HFF-Myc (cell line): Measurements from ENCODE around the gene CACNA1S.

ENCODE experiments used
- DNase-seq: peaks from one replicate; pipeline ENCODE4 v3.0.0-alpha.2; 2011; ENCODE audit warnings: low read depth; ENCODE audit errors: extremely low read depth
- H3K4me3 ChIP-seq: replicated peaks from 2 replicates; pipeline ENCODE4 v1.5.1; 2011; ENCODE audit warnings: low read depth, mild to moderate bottlenecking, control low read depth, low read length
- TF ChIP-seq, protein P1 (sequence below): IDR thresholded peaks from 2 replicates; pipeline ENCODE4 v1.5.1; 2012; ENCODE audit warnings: mild to moderate bottlenecking, low read depth, low read length, control low read depth; ENCODE audit errors: missing control alignments

The CACNA1S gene

DNA sequence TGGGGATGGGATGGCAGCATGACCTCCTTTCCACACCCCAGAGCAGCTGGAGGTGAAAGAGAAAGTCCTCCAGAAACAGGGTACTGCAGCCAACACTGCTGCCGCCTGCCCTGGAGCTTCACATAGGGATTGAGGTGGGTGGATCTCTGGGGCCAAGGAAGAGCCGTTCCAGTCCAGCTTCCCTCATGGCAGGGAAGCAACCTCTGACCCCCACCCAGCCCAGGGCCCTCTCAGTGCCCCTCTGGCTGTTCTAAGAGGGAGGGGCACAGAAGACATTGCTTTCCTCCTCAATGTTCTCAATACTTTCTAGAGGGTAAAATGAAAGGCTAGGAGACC lies 94.4 kb downstream of the CACNA1S start:
- no peak overlapping the region for H3K4me3 ChIP-seq
- DNase-seq: no peak
- TF ChIP-seq, protein P1, sequence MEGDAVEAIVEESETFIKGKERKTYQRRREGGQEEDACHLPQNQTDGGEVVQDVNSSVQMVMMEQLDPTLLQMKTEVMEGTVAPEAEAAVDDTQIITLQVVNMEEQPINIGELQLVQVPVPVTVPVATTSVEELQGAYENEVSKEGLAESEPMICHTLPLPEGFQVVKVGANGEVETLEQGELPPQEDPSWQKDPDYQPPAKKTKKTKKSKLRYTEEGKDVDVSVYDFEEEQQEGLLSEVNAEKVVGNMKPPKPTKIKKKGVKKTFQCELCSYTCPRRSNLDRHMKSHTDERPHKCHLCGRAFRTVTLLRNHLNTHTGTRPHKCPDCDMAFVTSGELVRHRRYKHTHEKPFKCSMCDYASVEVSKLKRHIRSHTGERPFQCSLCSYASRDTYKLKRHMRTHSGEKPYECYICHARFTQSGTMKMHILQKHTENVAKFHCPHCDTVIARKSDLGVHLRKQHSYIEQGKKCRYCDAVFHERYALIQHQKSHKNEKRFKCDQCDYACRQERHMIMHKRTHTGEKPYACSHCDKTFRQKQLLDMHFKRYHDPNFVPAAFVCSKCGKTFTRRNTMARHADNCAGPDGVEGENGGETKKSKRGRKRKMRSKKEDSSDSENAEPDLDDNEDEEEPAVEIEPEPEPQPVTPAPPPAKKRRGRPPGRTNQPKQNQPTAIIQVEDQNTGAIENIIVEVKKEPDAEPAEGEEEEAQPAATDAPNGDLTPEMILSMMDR: no peak

DNA sequence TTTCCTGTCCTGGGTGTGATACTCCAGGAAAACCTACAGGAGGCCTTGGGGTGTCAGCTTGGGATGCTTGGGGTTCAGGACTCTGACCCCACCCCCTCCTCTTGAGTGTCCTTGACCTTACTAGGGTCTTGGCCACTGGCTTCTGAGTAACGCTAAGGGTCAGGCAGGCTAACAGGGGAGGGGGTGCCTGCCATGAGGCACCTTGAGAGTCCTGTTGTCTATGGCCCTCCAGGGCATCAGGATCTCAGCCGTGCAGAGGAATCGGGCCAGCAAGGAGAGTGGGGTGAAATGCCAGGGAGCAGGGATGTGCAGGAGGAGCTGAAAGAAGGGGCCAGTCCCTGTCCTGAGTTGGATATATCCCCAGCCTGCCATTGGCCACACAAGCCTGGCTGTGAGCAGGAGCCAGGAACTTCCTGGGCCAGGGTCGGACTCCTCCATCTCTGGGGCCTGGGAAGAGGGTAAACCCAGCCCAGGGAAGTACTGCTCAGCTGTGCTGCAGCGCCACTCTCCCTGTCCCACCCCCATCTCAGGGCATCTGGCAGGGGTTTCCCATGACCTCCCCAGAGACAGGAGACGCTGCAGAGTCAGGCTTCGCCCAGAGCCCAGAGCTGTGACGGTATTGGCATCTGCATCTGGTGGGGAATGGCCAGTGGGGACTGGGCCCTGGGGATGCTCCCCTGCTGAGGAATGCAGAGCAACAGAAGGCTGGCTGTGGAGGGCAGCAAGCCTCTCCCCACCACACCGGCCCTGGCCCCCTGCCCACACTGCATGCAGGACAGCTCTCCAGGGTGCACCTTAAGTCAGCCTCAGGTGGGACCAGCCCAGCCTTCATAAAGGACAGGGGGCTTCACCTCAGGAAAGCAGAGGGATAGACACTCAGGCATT lies 95.0 kb downstream of the CACNA1S start:
- DNase-seq: no peak
- no peak overlapping the region for H3K4me3 ChIP-seq

DNA sequence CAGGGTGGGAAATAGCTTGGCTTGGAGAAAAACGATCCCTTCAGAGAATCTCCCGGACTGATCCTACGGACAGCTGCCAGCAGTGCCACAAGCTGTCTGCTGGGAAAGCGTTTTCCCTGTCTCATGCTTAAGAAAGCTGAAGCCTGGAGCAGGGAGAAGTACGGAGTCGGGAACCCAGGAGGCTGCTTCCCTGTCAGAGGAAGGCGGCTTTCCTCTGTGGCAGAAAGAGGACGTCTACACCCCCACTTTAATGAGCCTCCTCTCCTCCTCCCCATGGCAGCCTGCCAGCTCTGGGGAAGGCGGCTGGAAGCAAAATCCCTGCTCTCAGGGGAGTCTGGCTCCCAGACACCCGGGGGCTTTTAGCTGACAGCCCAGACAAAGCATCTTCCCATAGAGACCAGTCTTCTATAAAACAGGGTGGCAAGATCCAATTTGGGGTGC lies 96.0 kb downstream of the CACNA1S start:
- TF ChIP-seq, protein P1: no peak
- H3K4me3 ChIP-seq: no peak overlapping the region
- no peak for DNase-seq

More for the DNA sequence above, 95.0 kb downstream of the CACNA1S start:
- TF ChIP-seq, protein P1: no peak

DNA sequence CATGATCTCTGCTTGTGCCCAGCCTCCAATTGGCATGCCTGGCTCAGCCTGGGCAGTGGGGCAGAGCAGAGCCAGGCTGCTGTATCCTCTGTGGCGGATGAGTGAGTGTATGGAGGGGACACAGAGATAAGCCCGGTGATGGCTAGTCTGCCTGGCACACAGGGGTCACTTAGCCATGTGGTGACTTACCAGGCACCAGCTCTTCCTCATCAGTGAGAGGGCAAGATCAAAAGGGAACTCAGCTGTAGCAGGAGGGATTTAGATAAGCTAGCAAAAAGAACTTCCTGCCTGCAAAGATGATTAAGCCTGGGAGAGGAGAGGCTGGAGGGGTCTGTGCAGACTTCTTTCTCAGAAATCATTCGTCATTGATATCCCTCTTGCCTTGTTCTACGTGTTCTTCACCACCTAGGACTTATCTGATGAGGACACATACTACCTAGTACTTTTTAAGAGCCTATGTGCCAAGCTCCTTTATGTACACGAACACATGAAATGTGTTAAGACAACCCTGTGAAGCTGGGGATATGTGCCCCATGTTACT lies 96.6 kb downstream of the CACNA1S start:
- TF ChIP-seq, protein P1: no peak
- H3K4me3 ChIP-seq: no peak overlapping the region
- DNase-seq: no peak

DNA sequence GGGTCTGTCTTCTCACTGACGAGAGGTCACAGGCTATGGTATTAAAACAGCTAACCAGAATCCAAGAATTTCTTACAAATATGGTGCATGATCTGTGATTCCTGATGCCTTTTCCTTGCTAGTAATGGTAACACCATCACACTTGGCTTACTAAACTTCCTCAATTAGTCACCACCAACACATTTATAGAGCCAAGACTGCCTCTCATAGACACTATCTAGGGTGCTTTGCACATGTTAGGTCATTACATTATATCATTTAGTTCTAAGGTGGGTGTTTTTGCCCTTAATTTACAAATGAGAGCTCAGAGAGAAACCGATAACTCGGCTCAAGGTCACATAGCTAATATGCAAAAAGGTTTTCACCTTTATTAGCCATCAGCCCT lies 97.4 kb downstream of the CACNA1S start:
- no peak for DNase-seq
- TF ChIP-seq, protein P1: no peak

DNA sequence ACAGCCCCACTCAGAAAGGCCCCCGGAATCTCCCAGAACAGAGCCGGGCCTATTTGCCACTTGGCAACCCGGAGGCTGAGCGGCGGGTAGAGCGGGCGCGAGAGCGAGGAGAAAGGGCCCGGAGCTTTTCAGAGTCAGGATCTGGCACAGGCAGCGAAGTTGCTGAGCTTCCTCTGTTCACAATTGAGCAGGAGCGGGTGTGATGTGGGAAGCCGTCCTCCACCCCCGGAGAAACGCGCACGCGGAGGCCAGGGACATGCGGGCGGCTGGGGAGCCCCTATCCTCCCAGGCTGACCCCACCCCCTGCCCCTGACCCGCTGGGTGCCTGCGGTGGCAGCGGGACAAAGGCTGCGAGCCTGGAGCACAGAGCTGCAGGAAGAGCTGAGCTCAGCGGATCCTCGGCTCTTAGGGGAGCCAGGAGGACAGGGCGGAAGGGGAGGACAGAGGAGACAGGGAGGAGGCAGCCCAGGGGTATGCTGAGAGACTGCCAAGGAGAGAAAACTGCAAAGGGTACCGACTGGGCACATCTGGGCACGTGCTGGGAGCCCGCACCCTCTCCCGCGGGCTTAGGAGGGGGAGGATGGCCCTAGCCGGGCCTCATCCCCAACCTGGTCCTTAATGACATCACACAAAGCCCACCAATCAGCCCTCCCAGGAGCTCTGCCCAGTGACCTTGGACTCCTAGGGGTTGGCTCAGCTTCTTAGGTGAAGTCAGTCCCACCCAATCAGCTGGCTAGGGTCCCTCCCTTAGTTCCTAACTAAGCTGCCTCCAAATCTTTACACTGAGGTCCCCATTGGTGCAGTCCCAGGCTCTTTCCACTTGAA lies 98.0 kb downstream of the CACNA1S start:
- TF ChIP-seq, protein P1: no peak
- no peak for DNase-seq
- H3K4me3 ChIP-seq: no peak overlapping the region

More for the DNA sequence above, 97.4 kb downstream of the CACNA1S start:
- H3K4me3 ChIP-seq: no peak overlapping the region
